HG03442 (cell line): Measurements from ENCODE around the gene TAS2R14.

Source experiments
- ATAC-seq: cut with Tn5 transposase; IDR thresholded peaks from one replicate; pipeline ENCODE4 v1.9.1; 2021; ENCODE audit warnings: mild to moderate bottlenecking, moderate library complexity; ENCODE audit not compliant: unreplicated experiment

The TAS2R14 gene

DNA sequence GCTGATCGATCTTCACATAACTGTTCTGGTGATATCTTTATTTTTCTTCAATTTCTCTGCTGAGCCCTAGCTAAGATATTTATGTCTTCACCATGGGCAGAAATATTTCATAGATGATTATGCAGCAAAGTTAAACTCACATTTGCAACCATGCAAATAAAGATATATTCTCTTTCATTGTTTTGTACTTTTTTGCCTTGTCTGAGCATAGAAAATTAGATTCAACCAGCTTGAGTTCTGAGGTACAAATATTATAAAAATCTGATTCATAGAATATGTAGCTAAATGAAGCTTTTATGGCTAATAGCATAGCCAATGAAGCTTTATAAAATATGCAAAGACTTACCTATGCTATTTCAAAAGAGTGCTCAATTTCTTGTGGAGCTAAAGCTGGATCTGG lies 29.6 kb downstream of the TAS2R14 start, which contains the start of gene TAS2R13:
TSS of gene TAS2R13 (minus strand) at position 101 of the 400 bp plus-strand sequence. CDS start 264 bp downstream, outside the sequence.
- ATAC-seq = no peak

DNA sequence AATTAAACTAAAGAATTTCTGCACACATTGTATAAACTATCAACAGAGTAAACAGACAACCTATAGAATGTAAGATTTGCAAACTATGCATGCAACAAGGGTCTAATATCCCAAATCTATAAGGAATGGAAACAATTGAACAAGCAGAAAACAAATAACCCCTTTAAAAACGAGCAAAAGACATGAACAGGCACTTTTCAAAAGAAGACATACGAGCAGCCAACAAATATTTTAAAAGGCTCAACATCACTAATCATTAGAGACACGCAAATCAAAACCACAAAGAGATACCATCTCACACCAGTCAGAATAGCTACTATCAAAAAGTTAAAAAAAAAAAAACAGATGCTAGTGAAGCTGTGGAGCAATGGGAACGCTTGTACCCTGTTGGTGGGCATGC lies 34.4 kb downstream of the TAS2R14 start:
- ATAC-seq = no peak

GRCh38 chr12:10901427-10901826 lies 37.6 kb downstream of the TAS2R14 start:
- ATAC-seq = no peak

- no peak for ATAC-seq
Measured at GRCh38 chr12:10900972-10901371, 38.1 kb downstream of the TAS2R14 start.

GRCh38 chr12:10900530-10900929 lies 38.5 kb downstream of the TAS2R14 start:
- no peak for ATAC-seq

DNA sequence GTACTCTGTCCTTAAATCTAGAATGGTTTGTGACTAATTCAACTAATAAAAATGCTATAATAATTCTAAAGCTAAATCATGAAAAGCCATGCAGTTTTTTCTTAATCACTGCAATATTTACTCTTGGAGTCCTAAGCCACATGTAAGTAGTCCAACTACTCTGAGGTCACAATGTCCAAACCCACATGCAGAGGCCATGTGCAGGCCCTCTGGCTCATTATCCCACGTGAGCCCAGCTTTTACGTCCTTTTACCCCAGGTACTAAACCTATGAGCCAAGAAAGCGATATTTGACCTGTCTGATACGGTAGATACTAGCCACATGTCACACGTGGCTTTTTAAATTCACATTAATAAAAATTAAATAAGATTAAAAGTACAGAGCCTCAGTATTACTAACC lies 42.2 kb downstream of the TAS2R14 start:
- ATAC-seq = no peak

GRCh38 chr12:10891937-10892336 lies 47.1 kb downstream of the TAS2R14 start:
- no peak for ATAC-seq

DNA sequence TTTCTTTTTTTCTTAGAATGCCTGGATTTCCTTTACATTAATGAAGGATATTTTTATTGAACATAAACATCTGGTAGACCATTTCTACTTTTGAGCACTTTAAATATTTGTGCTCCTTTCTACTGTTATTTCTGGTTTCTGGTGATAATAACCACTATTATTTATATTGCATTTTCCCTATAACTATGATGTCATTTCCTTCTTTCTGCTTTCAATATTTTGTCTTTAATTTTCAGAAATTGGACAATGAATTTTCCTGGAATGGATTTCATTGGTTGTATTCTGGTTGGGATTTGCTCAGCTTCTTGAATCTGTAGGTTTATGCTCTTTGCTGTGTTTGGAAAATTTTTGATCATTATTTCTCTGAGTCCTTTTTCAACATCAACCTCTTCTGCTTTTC lies 49.8 kb downstream of the TAS2R14 start:
- no peak for ATAC-seq
